Measurements from ENCODE around the gene MED13. TPM values are rescaled to one million over a fixed set of nuclear protein-coding genes. Genes with fewer than 3 reads are reported as not detected.

MED13 gene
- total and polyA plus RNA-seq, 7 donors = 6.6 to 74.4 (median 45.1) TPM

DNA sequence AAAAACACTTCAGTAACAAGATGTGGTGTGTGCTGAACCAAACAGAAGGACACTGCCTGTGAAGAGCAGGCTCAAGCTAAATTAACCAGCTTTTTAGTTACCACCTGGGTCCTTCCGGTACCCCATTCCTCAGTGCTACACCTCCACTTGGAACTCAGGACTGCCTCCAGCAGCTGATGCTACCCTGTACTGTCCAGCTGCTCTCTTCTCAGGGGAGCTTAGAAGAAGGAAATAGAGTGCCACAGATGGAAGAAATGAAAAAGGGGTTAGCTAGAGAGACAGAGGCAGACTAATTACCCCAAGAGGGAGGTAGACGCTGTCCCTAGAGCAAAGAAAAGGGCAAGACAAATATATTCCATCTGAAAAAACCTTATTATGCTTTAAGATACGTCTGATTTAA is 5.7 kb downstream of the MED13 start:
- TF ChIP-seq, protein P1, sequence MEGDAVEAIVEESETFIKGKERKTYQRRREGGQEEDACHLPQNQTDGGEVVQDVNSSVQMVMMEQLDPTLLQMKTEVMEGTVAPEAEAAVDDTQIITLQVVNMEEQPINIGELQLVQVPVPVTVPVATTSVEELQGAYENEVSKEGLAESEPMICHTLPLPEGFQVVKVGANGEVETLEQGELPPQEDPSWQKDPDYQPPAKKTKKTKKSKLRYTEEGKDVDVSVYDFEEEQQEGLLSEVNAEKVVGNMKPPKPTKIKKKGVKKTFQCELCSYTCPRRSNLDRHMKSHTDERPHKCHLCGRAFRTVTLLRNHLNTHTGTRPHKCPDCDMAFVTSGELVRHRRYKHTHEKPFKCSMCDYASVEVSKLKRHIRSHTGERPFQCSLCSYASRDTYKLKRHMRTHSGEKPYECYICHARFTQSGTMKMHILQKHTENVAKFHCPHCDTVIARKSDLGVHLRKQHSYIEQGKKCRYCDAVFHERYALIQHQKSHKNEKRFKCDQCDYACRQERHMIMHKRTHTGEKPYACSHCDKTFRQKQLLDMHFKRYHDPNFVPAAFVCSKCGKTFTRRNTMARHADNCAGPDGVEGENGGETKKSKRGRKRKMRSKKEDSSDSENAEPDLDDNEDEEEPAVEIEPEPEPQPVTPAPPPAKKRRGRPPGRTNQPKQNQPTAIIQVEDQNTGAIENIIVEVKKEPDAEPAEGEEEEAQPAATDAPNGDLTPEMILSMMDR (IDR thresholded peaks at IDR 0.05) = no peak
- intact Hi-C loops (cut with DNase I) = loop anchor here in 1 of 2 donors (10.0 kb wide), 1 partner anchor 55 kb away; no protein-coding TSS in a partner anchor
- Histone ChIP-seq H3K27me3 (ENCODE audit: insufficient read depth in 3 of 3, low read length in 2 of 3) (no peaks in the 10 kb centered on the region), H3K36me3 (ENCODE audit: insufficient read depth in 1 of 2, low read depth in 1 of 2) (peaks cover 0 to 43% of the 10 kb centered on the region in 2 donors), H3K27ac (peak overlapping the region; percentile 47), H3K4me1 (peaks cover 67% of the 10 kb centered on the region), H3K4me3 (no peak overlapping the region), H3K9me3 (no peaks in the 10 kb centered on the region)
- WGBS, 3 donors = 47 to 64% (median 54%) methylated on average over 3 of the region's 3 CpGs
- DNase-seq (no peak), ATAC-seq (peak in 1 of 4 donors; percentile 14)

DNA sequence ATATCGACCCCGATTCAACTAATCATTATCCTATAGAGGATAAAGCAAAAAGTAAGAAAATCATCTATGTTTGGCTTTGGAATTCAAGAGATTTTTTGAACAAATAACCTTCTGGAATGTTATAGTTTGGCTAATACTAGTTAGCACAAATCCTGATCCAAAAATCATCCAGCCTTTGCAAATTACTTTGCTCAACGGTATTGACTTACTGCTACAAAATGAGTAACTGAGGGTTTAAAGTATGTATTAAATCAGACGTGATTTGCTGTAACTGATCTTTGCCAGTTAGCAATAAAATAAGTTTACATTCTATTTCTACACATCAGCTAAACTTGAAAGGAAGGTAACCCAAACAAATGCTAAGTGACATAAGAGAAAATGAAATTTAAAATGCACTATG is 6.5 kb downstream of the MED13 start:
- intact Hi-C loops (cut with DNase I) = loop anchor here in 1 of 2 donors (10.0 kb wide), 1 partner anchor 54 kb away; no protein-coding TSS in a partner anchor
- Histone ChIP-seq H3K4me3 (peak overlapping the region; percentile 26), H3K4me1 (peaks cover 67% of the 10 kb centered on the region), H3K27ac (peak overlapping the region; percentile 56), H3K9me3 (no peaks in the 10 kb centered on the region), H3K27me3 (ENCODE audit: insufficient read depth in 3 of 3, low read length in 2 of 3) (no peaks in the 10 kb centered on the region), H3K36me3 (ENCODE audit: insufficient read depth in 1 of 2, low read depth in 1 of 2) (peaks cover 0 to 43% of the 10 kb centered on the region in 2 donors)
- TF ChIP-seq, protein P1 (IDR thresholded peaks at IDR 0.05) = no peak
- no peak for DNase-seq
- 48 to 58% (median 58%) methylated on average over 4 of the region's 4 CpGs for WGBS, 3 donors
- no peak for ATAC-seq

DNA sequence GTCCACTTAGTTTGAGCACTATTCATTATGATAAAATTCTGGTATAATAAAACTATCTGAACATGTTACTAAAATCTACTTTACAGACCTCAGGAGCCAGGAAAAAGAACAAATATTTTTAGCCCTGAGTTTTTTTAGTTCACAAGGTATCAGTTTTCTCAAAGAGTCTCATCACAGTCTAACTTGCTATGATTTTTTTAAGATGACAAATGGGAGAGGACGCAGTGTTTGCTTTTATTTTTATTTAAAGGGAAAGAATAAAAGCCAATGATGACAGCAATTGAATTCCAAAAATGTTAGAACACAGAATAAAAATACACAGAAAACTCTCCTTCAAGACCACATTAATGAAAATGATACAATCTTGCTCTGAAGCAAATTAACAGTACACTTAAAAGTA is 7.4 kb downstream of the MED13 start:
- Histone ChIP-seq H3K27ac (peak overlapping the region; percentile 56), H3K27me3 (ENCODE audit: insufficient read depth in 3 of 3, low read length in 2 of 3) (no peaks in the 10 kb centered on the region), H3K36me3 (ENCODE audit: insufficient read depth in 1 of 2, low read depth in 1 of 2) (peaks cover 0 to 42% of the 10 kb centered on the region in 2 donors), H3K4me1 (peaks cover 66% of the 10 kb centered on the region), H3K9me3 (no peaks in the 10 kb centered on the region), H3K4me3 (peak overlapping the region; percentile 26)
- TF ChIP-seq, protein P1 (IDR thresholded peaks at IDR 0.05) = no peak
- WGBS, 3 donors = 17 to 30% (median 22%) methylated on average over 1 of the region's 1 CpG
- ATAC-seq (peak in 2 of 4 donors; percentile 38 to 68), DNase-seq (no peak)
- intact Hi-C loops (cut with DNase I) = loop anchor here in 1 of 2 donors (10.0 kb wide), 1 partner anchor 53 kb away; no protein-coding TSS in a partner anchor

DNA sequence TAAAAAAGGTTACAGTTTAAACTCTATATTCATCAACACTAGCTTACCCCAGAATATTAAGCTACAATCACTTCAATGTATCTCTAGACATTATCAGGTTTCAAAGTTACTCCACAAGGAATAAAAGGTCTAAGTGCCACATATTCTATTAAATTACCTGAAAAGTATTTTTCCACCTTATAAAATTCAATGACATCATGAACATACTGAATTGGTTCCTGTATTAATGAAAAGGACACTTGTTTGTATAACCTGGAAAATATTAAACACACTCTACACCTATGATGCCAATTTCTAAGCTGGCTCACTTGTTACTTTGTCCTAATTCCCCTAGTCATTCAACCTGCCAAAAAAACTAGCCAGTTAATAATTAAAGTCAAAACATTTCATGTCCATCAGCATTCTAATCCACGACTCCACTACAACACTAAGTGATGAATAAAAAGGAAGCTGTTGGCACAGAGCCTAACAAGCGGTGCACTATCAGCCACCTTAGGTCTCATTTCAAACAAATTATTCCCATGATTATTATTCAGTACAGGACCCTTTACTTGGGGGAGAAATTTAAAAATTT is 12.2 kb downstream of the MED13 start:
- Histone ChIP-seq H3K4me3 (no peak overlapping the region), H3K27ac (no peak overlapping the region), H3K4me1 (peaks cover 35% of the 10 kb centered on the region), H3K9me3 (no peaks in the 10 kb centered on the region), H3K27me3 (ENCODE audit: insufficient read depth in 3 of 3, low read length in 2 of 3) (no peaks in the 10 kb centered on the region), H3K36me3 (ENCODE audit: insufficient read depth in 1 of 2, low read depth in 1 of 2) (peaks cover 4 to 66% of the 10 kb centered on the region in 2 donors)
- WGBS, 3 donors = 29 to 49% (median 33%) methylated on average over 2 of the region's 2 CpGs
- intact Hi-C loops (cut with DNase I) = loop anchor here in 1 of 2 donors (10.0 kb wide), 1 partner anchor 48 kb away; no protein-coding TSS in a partner anchor
- no peak for ATAC-seq
- no peak for DNase-seq
- TF ChIP-seq, protein P1 (IDR thresholded peaks at IDR 0.05) = no peak

All from psoas muscle (tissue), 8 donors.